Lower lobe of right lung (tissue), 2 donors: ENCODE measurements around the gene SNN. TPM values are rescaled to one million over a fixed set of nuclear protein-coding genes. Genes with fewer than 3 reads are reported as not detected.
A peak's percentile ranks its signal among the peaks of the same experiment; 100 is the strongest.

ENCODE experiments used
- ATAC-seq, 2 donors: fragments of 200-7000 bp; cut with Tn5 transposase; one replicate each; pipeline ENCODE4 v1.9.1; 2020 to 2022; ENCODE audit warnings: mild to moderate bottlenecking in 2 of 2, moderate library complexity in 2 of 2
- DNase-seq: peaks from one replicate; pipeline ENCODE4 v3.0.0-alpha.2; 2020
- H3K27ac ChIP-seq: fragments of 200-600 bp; one replicate; pipeline ENCODE4 v1.8.0; 2022
- H3K27me3 ChIP-seq: fragments of 200-600 bp; one replicate; pipeline ENCODE4 v1.8.0; 2022; ENCODE audit warnings: low read depth
- H3K36me3 ChIP-seq: fragments of 200-600 bp; one replicate; pipeline ENCODE4 v1.8.0; 2022; ENCODE audit warnings: mild to moderate bottlenecking
- H3K4me1 ChIP-seq: fragments of 200-600 bp; one replicate; pipeline ENCODE4 v1.8.0; 2022
- H3K4me3 ChIP-seq: fragments of 200-600 bp; one replicate; pipeline ENCODE4 v1.8.0; 2022; ENCODE audit warnings: mild to moderate bottlenecking
- H3K9me3 ChIP-seq: fragments of 200-600 bp; one replicate; pipeline ENCODE4 v1.8.0; 2022
- intact Hi-C: fragments of 100-400 bp; cut with DNase I; formaldehyde crosslinking; loops from one replicate; pipeline ENCODE4 v1.11.0; 2022
- total RNA-seq: library from RNA; stranded (reverse); fragmentation: NEBNext Ultra II Directional; extraction: Animal tissue kit (Norgen Biotek cat#: 25700); gene quantifications from one replicate; pipeline ENCODE4 v1.2.1, GENCODE V29; 2021
- TF ChIP-seq, protein P1 (sequence below): fragments of 200-600 bp; IDR thresholded peaks from one replicate; pipeline ENCODE4 v1.8.0; 2022; ENCODE audit warnings: antibody characterized with exemption, mild to moderate bottlenecking
- donor health status: DM: no; HTN: yes; CAD: no; lungs with severe emphysema.

The SNN gene
- total RNA-seq, 1 donor from 2014 or later, result 25.5 TPM

DNA sequence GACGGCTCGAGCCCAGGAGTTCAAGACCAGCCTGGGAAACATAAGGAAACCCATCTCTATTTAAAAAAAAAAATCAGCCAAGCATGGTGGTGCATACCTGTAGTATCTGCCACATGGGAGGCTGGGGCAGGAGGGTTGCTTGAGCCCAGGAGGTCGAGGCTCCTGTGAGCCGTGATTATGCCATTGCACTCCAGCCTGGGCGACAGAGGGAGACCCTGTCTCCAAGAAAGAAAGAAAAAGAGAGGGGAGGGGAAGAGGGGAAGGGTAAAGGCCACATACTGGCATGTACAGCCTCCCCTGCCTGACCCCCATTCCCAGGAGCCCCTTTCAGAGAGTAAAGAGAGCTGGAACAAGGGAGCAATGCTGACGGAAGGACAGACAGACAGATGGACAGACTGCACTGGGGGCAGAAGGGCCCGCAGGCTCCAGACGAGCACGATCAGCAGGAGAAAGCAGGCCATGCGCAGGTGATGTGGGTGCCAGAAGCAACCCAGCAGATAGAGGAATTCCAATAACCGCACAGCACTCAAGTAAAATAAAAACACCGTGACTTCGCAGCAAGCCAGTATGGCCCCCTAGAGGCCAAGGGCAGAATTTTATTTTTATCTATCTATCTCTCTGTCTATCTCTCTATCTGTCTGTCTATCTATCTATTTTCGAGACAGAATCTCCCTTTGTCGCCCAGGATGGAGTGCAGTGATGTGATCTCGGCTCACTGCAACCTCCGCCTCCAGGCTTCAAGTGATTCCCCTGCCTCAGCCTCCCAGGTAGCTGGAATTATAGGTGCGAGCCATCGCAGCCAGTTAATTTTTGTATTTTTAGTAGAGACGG lies 27.1 kb upstream of the SNN start:
- Histone ChIP-seq H3K27ac (peak overlapping the region; percentile 88), H3K9me3 (no peaks in the 10 kb centered on the region), H3K4me3 (peak overlapping the region; percentile 6), H3K4me1 (peaks cover 22% of the 10 kb centered on the region), H3K27me3 (no peaks in the 10 kb centered on the region), H3K36me3 (no peaks in the 10 kb centered on the region)
- intact Hi-C loops, result loop anchor here (10.0 kb wide), 1 partner anchor 236 kb away; no protein-coding TSS in a partner anchor
- TF ChIP-seq, protein P1, sequence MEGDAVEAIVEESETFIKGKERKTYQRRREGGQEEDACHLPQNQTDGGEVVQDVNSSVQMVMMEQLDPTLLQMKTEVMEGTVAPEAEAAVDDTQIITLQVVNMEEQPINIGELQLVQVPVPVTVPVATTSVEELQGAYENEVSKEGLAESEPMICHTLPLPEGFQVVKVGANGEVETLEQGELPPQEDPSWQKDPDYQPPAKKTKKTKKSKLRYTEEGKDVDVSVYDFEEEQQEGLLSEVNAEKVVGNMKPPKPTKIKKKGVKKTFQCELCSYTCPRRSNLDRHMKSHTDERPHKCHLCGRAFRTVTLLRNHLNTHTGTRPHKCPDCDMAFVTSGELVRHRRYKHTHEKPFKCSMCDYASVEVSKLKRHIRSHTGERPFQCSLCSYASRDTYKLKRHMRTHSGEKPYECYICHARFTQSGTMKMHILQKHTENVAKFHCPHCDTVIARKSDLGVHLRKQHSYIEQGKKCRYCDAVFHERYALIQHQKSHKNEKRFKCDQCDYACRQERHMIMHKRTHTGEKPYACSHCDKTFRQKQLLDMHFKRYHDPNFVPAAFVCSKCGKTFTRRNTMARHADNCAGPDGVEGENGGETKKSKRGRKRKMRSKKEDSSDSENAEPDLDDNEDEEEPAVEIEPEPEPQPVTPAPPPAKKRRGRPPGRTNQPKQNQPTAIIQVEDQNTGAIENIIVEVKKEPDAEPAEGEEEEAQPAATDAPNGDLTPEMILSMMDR, result peak; percentile 81
- ATAC-seq (peak; percentile 69 to 71), DNase-seq (no peak)

DNA sequence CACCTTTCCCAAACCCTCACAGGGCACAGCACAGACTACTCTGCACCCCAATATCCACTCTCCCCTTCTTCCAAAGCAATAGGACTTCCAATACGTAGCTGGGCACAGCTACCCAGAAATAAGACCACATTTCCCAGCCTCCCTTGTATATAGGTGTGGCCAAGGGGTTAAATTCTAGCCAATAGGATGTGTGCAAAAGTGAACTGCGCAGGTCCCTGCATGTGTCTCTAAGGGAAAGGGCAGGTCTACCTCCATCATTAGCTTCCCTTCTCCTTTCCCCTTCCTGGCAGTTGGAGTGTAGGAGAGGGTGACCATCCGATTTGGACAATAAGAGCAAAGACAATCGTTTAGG lies 25.5 kb upstream of the SNN start:
- Histone ChIP-seq H3K4me1 (peaks cover 22% of the 10 kb centered on the region), H3K36me3 (no peaks in the 10 kb centered on the region), H3K4me3 (no peak overlapping the region), H3K27ac (no peak overlapping the region), H3K9me3 (no peaks in the 10 kb centered on the region), H3K27me3 (no peaks in the 10 kb centered on the region)
- ATAC-seq (no peak), DNase-seq (no peak)
- intact Hi-C loops, result loop anchor here (10.0 kb wide), 1 partner anchor 238 kb away; no protein-coding TSS in a partner anchor
- TF ChIP-seq, protein P1, result no peak

DNA sequence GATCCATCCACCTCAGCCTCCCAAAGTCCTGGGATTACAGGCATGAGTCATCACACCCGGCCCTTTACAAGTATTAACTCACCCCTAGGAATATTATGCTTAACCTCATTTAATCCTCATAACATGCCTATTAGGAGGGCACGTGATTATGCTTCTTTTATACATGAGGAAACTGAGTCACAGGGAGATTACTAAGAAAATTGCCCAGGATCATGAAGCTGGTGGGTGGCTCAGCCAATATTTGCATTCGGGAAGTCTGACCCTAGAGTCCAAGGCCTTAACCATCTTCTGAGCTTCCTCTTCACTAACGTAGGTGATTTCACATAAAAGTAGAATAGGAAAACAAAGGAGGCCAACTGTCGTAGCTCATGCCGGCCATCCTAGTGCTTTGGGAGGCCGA lies 19.0 kb upstream of the SNN start:
- Histone ChIP-seq H3K9me3 (no peaks in the 10 kb centered on the region), H3K4me3 (no peak overlapping the region), H3K27ac (no peak overlapping the region), H3K4me1 (no peaks in the 10 kb centered on the region), H3K36me3 (no peaks in the 10 kb centered on the region), H3K27me3 (no peaks in the 10 kb centered on the region)
- TF ChIP-seq, protein P1, result no peak
- no peak for ATAC-seq
- intact Hi-C loops, result loop anchor here (10.0 kb wide), 1 partner anchor 244 kb away; no protein-coding TSS in a partner anchor
- no peak for DNase-seq

DNA sequence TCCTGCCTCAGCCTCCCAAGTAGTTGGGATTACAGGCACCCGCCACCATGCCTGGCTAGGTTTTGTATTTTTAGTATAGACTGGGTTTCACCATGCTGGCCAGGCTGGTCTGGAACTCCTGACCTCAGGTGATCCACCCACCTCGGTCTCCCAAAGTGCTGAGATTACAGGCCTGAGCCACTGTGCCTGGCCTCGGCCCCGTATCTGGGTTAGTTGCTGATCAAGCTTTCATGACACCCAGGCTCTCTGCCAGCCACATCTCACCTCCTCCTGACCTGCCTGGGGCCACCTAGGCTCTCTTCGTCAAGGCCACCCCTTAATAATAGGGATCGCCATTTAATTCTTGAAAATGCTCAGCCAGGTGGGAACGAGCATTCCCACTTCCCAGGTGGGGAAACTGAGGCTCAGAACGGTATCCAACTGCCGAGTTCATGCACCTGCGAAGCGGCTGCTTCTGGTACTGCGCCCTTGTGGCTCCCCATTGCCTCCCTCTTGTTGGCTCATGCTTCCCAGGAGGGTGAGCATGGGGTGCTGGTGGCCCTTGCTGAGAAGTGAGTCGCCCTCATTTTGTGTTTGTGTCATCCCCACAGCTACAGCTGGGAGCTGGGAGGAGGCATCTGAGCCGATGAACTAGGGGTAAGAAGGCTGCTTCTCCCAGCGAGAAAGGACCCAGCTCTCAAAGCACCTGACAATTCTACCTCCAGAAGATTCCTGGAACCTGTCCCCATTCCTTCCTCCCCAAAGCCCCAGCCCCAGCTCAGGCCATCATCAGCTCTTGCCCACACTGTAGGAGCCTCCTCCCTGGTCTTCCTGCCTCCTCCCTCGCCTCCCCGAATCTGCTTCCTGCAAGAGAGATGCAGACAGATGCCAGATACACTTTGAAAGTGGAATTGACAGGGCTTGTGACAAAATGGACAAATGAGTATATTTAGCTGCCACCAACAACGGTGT lies 17.3 kb upstream of the SNN start:
- H3K27ac ChIP-seq, result no peak overlapping the region
- no peaks in the 10 kb centered on the region for H3K27me3 ChIP-seq
- no peaks in the 10 kb centered on the region for H3K9me3 ChIP-seq
- no peaks in the 10 kb centered on the region for H3K4me1 ChIP-seq
- DNase-seq, result no peak
- TF ChIP-seq, protein P1, result no peak
- intact Hi-C loops, result no loop called here
- no peak overlapping the region for H3K4me3 ChIP-seq
- ATAC-seq, result no peak
- no peaks in the 10 kb centered on the region for H3K36me3 ChIP-seq

DNA sequence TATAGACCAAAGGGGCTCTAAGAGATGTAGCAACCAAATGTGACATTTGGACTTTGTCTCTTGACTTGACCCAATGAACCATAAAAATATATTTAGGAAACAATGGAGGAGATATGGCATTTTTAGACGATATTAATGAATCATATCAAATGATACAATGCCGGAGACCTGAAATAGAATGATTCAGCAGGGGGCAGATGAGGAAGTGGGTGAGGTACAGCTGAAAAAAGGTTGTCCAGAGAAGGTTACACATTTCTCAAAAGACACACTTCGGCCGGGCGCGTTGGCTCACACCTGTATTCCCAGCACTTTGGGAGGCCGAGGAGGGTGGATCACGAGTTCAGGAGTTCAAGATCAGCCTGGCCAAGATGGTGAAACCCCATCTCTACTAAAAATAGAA lies 16.5 kb upstream of the SNN start:
- ATAC-seq (no peak), DNase-seq (no peak)
- TF ChIP-seq, protein P1, result no peak
- no peaks in the 10 kb centered on the region for H3K9me3 ChIP-seq
- H3K27ac ChIP-seq, result no peak overlapping the region
- intact Hi-C loops, result no loop called here
- no peaks in the 10 kb centered on the region for H3K27me3 ChIP-seq
- no peak overlapping the region for H3K4me3 ChIP-seq
- H3K4me1 ChIP-seq, result no peaks in the 10 kb centered on the region
- H3K36me3 ChIP-seq, result no peaks in the 10 kb centered on the region
